Measurements from ENCODE around the gene CA12.

DNA sequence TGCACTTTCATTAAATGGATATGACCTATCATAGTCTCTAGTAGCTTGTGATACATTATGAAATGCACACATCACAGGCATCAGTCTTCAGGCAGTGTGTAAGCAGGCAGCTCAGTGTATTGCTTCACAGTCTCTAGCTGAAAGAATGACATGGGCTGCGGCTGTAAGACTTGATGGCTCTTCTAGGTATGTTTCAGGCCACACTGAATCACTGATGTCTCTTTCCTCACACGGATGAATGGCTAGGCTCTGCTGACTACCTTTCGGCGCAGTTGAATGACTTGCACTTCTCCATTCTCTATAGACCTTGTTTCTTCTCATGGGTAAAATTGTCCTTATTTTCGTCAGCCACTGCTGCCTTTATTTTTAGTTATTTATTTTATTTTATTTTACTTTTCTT, 88.9 kb downstream of the CA12 start:
- TF ChIP-seq BRCA1 (IDR thresholded peaks at IDR 0.05) (no peak), BRCA1 (CRISPR knock-in tag; IDR thresholded peaks at IDR 0.05) (no peak), DMBX1 (CRISPR knock-in tag; IDR thresholded peaks at IDR 0.05; ENCODE audit: borderline replicate concordance) (no peak), BRF1 (IDR thresholded peaks at IDR 0.05; ENCODE audit: borderline replicate concordance, extremely low read depth, insufficient read length) (no peak), NONO (IDR thresholded peaks at IDR 0.05; ENCODE audit: low read depth in 2 of 2, low read length in 1 of 2) (no peak), SNRNP70 (optimal IDR thresholded peaks at IDR 0.05; ENCODE audit: low read depth, low read length) (no peak), FOXJ3 (CRISPR knock-in tag; IDR thresholded peaks at IDR 0.05) (no peak), ZNF253 (CRISPR knock-in tag; conservative IDR thresholded peaks at IDR 0.05) (no peak), CBX3 (IDR thresholded peaks at IDR 0.05; ENCODE audit: borderline replicate concordance in 1 of 2, low read length in 2 of 2) (no peak), NR3C1 (CRISPR knock-in tag; IDR thresholded peaks at IDR 0.05) (no peak), HDAC2 (IDR thresholded peaks at IDR 0.05) (no peak)
- TF ChIP-seq, protein P1, sequence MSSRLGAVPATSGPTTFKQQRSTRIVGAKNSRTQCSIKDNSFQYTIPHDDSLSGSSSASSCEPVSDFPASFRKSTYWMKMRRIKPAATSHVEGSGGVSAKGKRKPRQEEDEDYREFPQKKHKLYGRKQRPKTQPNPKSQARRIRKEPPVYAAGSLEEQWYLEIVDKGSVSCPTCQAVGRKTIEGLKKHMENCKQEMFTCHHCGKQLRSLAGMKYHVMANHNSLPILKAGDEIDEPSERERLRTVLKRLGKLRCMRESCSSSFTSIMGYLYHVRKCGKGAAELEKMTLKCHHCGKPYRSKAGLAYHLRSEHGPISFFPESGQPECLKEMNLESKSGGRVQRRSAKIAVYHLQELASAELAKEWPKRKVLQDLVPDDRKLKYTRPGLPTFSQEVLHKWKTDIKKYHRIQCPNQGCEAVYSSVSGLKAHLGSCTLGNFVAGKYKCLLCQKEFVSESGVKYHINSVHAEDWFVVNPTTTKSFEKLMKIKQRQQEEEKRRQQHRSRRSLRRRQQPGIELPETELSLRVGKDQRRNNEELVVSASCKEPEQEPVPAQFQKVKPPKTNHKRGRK (tag; IDR thresholded peaks at IDR 0.05) = no peak
- TF ChIP-seq, protein P2, sequence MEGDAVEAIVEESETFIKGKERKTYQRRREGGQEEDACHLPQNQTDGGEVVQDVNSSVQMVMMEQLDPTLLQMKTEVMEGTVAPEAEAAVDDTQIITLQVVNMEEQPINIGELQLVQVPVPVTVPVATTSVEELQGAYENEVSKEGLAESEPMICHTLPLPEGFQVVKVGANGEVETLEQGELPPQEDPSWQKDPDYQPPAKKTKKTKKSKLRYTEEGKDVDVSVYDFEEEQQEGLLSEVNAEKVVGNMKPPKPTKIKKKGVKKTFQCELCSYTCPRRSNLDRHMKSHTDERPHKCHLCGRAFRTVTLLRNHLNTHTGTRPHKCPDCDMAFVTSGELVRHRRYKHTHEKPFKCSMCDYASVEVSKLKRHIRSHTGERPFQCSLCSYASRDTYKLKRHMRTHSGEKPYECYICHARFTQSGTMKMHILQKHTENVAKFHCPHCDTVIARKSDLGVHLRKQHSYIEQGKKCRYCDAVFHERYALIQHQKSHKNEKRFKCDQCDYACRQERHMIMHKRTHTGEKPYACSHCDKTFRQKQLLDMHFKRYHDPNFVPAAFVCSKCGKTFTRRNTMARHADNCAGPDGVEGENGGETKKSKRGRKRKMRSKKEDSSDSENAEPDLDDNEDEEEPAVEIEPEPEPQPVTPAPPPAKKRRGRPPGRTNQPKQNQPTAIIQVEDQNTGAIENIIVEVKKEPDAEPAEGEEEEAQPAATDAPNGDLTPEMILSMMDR (IDR thresholded peaks at IDR 0.05 in 2 of 3, conservative IDR thresholded peaks at IDR 0.05 in 1 of 3; ENCODE audit: insufficient read depth in 2 of 3, low read depth in 1 of 3, low read length in 3 of 3) = no peak
- TF ChIP-seq, protein P3, sequence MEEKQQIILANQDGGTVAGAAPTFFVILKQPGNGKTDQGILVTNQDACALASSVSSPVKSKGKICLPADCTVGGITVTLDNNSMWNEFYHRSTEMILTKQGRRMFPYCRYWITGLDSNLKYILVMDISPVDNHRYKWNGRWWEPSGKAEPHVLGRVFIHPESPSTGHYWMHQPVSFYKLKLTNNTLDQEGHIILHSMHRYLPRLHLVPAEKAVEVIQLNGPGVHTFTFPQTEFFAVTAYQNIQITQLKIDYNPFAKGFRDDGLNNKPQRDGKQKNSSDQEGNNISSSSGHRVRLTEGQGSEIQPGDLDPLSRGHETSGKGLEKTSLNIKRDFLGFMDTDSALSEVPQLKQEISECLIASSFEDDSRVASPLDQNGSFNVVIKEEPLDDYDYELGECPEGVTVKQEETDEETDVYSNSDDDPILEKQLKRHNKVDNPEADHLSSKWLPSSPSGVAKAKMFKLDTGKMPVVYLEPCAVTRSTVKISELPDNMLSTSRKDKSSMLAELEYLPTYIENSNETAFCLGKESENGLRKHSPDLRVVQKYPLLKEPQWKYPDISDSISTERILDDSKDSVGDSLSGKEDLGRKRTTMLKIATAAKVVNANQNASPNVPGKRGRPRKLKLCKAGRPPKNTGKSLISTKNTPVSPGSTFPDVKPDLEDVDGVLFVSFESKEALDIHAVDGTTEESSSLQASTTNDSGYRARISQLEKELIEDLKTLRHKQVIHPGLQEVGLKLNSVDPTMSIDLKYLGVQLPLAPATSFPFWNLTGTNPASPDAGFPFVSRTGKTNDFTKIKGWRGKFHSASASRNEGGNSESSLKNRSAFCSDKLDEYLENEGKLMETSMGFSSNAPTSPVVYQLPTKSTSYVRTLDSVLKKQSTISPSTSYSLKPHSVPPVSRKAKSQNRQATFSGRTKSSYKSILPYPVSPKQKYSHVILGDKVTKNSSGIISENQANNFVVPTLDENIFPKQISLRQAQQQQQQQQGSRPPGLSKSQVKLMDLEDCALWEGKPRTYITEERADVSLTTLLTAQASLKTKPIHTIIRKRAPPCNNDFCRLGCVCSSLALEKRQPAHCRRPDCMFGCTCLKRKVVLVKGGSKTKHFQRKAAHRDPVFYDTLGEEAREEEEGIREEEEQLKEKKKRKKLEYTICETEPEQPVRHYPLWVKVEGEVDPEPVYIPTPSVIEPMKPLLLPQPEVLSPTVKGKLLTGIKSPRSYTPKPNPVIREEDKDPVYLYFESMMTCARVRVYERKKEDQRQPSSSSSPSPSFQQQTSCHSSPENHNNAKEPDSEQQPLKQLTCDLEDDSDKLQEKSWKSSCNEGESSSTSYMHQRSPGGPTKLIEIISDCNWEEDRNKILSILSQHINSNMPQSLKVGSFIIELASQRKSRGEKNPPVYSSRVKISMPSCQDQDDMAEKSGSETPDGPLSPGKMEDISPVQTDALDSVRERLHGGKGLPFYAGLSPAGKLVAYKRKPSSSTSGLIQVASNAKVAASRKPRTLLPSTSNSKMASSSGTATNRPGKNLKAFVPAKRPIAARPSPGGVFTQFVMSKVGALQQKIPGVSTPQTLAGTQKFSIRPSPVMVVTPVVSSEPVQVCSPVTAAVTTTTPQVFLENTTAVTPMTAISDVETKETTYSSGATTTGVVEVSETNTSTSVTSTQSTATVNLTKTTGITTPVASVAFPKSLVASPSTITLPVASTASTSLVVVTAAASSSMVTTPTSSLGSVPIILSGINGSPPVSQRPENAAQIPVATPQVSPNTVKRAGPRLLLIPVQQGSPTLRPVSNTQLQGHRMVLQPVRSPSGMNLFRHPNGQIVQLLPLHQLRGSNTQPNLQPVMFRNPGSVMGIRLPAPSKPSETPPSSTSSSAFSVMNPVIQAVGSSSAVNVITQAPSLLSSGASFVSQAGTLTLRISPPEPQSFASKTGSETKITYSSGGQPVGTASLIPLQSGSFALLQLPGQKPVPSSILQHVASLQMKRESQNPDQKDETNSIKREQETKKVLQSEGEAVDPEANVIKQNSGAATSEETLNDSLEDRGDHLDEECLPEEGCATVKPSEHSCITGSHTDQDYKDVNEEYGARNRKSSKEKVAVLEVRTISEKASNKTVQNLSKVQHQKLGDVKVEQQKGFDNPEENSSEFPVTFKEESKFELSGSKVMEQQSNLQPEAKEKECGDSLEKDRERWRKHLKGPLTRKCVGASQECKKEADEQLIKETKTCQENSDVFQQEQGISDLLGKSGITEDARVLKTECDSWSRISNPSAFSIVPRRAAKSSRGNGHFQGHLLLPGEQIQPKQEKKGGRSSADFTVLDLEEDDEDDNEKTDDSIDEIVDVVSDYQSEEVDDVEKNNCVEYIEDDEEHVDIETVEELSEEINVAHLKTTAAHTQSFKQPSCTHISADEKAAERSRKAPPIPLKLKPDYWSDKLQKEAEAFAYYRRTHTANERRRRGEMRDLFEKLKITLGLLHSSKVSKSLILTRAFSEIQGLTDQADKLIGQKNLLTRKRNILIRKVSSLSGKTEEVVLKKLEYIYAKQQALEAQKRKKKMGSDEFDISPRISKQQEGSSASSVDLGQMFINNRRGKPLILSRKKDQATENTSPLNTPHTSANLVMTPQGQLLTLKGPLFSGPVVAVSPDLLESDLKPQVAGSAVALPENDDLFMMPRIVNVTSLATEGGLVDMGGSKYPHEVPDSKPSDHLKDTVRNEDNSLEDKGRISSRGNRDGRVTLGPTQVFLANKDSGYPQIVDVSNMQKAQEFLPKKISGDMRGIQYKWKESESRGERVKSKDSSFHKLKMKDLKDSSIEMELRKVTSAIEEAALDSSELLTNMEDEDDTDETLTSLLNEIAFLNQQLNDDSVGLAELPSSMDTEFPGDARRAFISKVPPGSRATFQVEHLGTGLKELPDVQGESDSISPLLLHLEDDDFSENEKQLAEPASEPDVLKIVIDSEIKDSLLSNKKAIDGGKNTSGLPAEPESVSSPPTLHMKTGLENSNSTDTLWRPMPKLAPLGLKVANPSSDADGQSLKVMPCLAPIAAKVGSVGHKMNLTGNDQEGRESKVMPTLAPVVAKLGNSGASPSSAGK (IDR thresholded peaks at IDR 0.05) = no peak
- TF ChIP-seq, protein P4, sequence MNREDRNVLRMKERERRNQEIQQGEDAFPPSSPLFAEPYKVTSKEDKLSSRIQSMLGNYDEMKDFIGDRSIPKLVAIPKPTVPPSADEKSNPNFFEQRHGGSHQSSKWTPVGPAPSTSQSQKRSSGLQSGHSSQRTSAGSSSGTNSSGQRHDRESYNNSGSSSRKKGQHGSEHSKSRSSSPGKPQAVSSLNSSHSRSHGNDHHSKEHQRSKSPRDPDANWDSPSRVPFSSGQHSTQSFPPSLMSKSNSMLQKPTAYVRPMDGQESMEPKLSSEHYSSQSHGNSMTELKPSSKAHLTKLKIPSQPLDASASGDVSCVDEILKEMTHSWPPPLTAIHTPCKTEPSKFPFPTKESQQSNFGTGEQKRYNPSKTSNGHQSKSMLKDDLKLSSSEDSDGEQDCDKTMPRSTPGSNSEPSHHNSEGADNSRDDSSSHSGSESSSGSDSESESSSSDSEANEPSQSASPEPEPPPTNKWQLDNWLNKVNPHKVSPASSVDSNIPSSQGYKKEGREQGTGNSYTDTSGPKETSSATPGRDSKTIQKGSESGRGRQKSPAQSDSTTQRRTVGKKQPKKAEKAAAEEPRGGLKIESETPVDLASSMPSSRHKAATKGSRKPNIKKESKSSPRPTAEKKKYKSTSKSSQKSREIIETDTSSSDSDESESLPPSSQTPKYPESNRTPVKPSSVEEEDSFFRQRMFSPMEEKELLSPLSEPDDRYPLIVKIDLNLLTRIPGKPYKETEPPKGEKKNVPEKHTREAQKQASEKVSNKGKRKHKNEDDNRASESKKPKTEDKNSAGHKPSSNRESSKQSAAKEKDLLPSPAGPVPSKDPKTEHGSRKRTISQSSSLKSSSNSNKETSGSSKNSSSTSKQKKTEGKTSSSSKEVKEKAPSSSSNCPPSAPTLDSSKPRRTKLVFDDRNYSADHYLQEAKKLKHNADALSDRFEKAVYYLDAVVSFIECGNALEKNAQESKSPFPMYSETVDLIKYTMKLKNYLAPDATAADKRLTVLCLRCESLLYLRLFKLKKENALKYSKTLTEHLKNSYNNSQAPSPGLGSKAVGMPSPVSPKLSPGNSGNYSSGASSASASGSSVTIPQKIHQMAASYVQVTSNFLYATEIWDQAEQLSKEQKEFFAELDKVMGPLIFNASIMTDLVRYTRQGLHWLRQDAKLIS (CRISPR knock-in tag; IDR thresholded peaks at IDR 0.05) = no peak
